NCI-H1436 treated with DMSO at 0.1 percent for 48 hours (cell line): ENCODE results near the gene ABCD2.
"Not testable (repeated sequence)": the region's sequence is repeated elsewhere in the genome, so short reads cannot be mapped to it uniquely, and the experiment has no call there.

ENCODE experiments used
- DNase-seq: peaks from one replicate; lab custom pipeline; 2025; lab: John Stamatoyannopoulos, UW

The ABCD2 gene

GRCh38 chr12:39538679-39539104, 80.9 kb downstream of the ABCD2 start:
- no peak for DNase-seq

GRCh38 chr12:39533951-39534350, 85.7 kb downstream of the ABCD2 start:
- DNase-seq = no peak

- DNase-seq = no peak
Observed at GRCh38 chr12:39532448-39532847, 87.2 kb downstream of the ABCD2 start.

GRCh38 chr12:39526974-39527373, 92.6 kb downstream of the ABCD2 start:
- DNase-seq = no peak

- not testable (repeated sequence) for DNase-seq
Observed at GRCh38 chr12:39522167-39522566, 97.4 kb downstream of the ABCD2 start.

- no peak for DNase-seq
Observed at GRCh38 chr12:39510001-39510400, 109.6 kb downstream of the ABCD2 start.

- no peak for DNase-seq
Observed at GRCh38 chr12:39505554-39505953, 114.0 kb downstream of the ABCD2 start.

- no peak for DNase-seq
Observed at GRCh38 chr12:39505023-39505422, 114.6 kb downstream of the ABCD2 start.

- no peak for DNase-seq
Observed at GRCh38 chr12:39503439-39503838, 116.2 kb downstream of the ABCD2 start.

GRCh38 chr12:39502726-39503125, 116.9 kb downstream of the ABCD2 start:
- DNase-seq = no peak
